K562 (cell line): ENCODE results near the gene TRMT112. TPM values are rescaled to one million over a fixed set of nuclear protein-coding genes. Genes with fewer than 3 reads are reported as not detected.

Source experiments
- ATAC-seq: fragments of 200-7000 bp; cut with Tn5 transposase; 3 replicates; pipeline ENCODE4 v1.9.1; 2020; ENCODE audit warnings: moderate library complexity
- BruUV-seq: library from RNA; stranded (reverse); fragments of 400-500 nt; replicated peaks from 2 replicates; lab custom pipeline; 2021; lab: Mats Ljungman, UMichigan
- CTCF ChIA-PET: fragments of 300-600 bp; formaldehyde crosslinking; extraction: SDS; loops from one replicate; lab custom pipeline; 2021; ENCODE audit warnings: low intra/inter-chr PET ratio; lab: Yijun Ruan, JAX
- POLR2A ChIA-PET: fragments of 300-600, 350-650 bp; sonication (Branson Sonifier 250); formaldehyde crosslinking; extraction: SDS; loops from one replicate; lab custom pipeline; 2021; ENCODE audit warnings: antibody characterized with exemption, inconsistent platforms; lab: Yijun Ruan, JAX
- DNase-seq, 4 experiments: peaks; one replicate each; pipeline versions ENCODE4 v3.0.0 to v3.0.0-alpha.2; 2011 to 2018; ENCODE audit warnings: low spot score in 3 of 4, mixed read lengths in 3 of 4; ENCODE audit errors: extremely low read depth in 1 of 4
- FAIRE-seq: peaks from 2 replicates; lab custom pipeline; 2011; peaks lifted over from hg19 to GRCh38; lab: Jason Lieb, UNC
- H2AFZ ChIP-seq: 2 replicates; pipeline ENCODE4 v1.6.0; 2011; ENCODE audit warnings: low read depth, low read length, control low read depth, inconsistent platforms
- H3K27ac ChIP-seq: fragments of 200-600 bp; 3 replicates; pipeline ENCODE4 v1.8.0; 2011; ENCODE audit warnings: low read depth, mild to moderate bottlenecking, control low read depth, inconsistent platforms, low read length, moderate library complexity, mixed read lengths; ENCODE audit errors: extremely low read depth
- H3K27me3 ChIP-seq, 2 experiments: fragments of 300-600 bp in 1 of 2; 2 replicates in 1 of 2; 3 replicates in 1 of 2; pipeline versions ENCODE4 v1.6.0 to v1.8.0; 2011; ENCODE audit warnings: inconsistent platforms in 2 of 2, low read length in 2 of 2, mild to moderate bottlenecking in 1 of 2, mixed read lengths in 1 of 2, moderate library complexity in 1 of 2; ENCODE audit not compliant: control insufficient read depth in 2 of 2, insufficient read depth in 2 of 2
- H3K36me3 ChIP-seq: fragments of 300-600 bp; 3 replicates; pipeline ENCODE4 v1.8.0; 2011; ENCODE audit warnings: mild to moderate bottlenecking, low read length, inconsistent platforms; ENCODE audit not compliant: control insufficient read depth, insufficient read depth
- H3K4me1 ChIP-seq, 2 experiments: fragments of 200-600 bp in 1 of 2; replicated peaks in 1 of 2; 2 replicates in 1 of 2; 3 replicates in 1 of 2; pipeline versions ENCODE4 v1.5.1 to v1.8.0; 2011; ENCODE audit warnings: inconsistent platforms in 2 of 2, low read length in 2 of 2, mild to moderate bottlenecking in 1 of 2, mixed read lengths in 1 of 2, moderate library complexity in 1 of 2; ENCODE audit not compliant: control insufficient read depth in 2 of 2, insufficient read depth in 2 of 2
- H3K4me2 ChIP-seq: 2 replicates; pipeline ENCODE4 v1.6.1; 2011; ENCODE audit warnings: low read length, control low read depth, inconsistent platforms, mixed read lengths; ENCODE audit not compliant: insufficient read depth
- H3K4me3 ChIP-seq: fragments of 200-600 bp; sonication (generic), shearing (Covaris generic); 2 replicates; pipeline ENCODE4 v1.5.1; 2016; ENCODE audit warnings: control low read depth, inconsistent platforms
- H3K79me2 ChIP-seq: fragments of 200-600 bp; 3 replicates; pipeline ENCODE4 v1.8.0; 2011; ENCODE audit warnings: low read length, inconsistent platforms; ENCODE audit not compliant: control insufficient read depth, insufficient read depth
- H3K9ac ChIP-seq, 2 experiments: 2 replicates each; pipeline versions ENCODE4 v1.6.0 to v1.6.1; 2011; ENCODE audit warnings: low read depth in 2 of 2, low read length in 2 of 2, control low read depth in 1 of 2, inconsistent platforms in 1 of 2, mild to moderate bottlenecking in 1 of 2, mixed read lengths in 1 of 2; ENCODE audit not compliant: insufficient read depth in 1 of 2
- H3K9me1 ChIP-seq: one replicate; pipeline ENCODE4 v1.6.0; 2011; ENCODE audit warnings: inconsistent platforms, mild to moderate bottlenecking, low read length, moderate library complexity; ENCODE audit not compliant: control insufficient read depth, insufficient read depth
- H3K9me3 ChIP-seq: replicated peaks from 2 replicates; pipeline ENCODE4 v1.5.1; 2011; ENCODE audit warnings: low read depth, low read length, inconsistent platforms; ENCODE audit not compliant: control insufficient read depth, insufficient read depth
- H4K20me1 ChIP-seq: replicated peaks from 2 replicates; pipeline ENCODE4 v1.6.1; 2011; ENCODE audit warnings: low read length, inconsistent platforms, mixed read lengths; ENCODE audit not compliant: control insufficient read depth, insufficient read depth
- E2F3 ChIP-seq: fragments of 250-450 bp; sonication (Bioruptor Pico); IDR thresholded peaks from 2 replicates; pipeline ENCODE4 v1.4.0; 2020; ENCODE audit warnings: mild to moderate bottlenecking
- ERF ChIP-seq: fragments of 450-650 bp; formaldehyde crosslinking; IDR thresholded peaks from 2 replicates; pipeline ENCODE4 v1.4.0; 2020; ENCODE audit warnings: mild to moderate bottlenecking, mixed read lengths
- HNRNPL ChIP-seq: fragments of 200-400 bp; formaldehyde crosslinking; IDR thresholded peaks from 2 replicates; pipeline ENCODE4 v1.6.1; 2017; ENCODE audit warnings: low read depth, mild to moderate bottlenecking, low read length
- KDM5B ChIP-seq: fragments of 200-600 bp; sonication (generic); IDR thresholded peaks from 2 replicates; pipeline ENCODE4 v1.6.1; 2012; ENCODE audit warnings: low read depth, mild to moderate bottlenecking, moderate library complexity, low read length, control low read depth, inconsistent platforms; ENCODE audit not compliant: insufficient replicate concordance
- POLR2G ChIP-seq: fragments of 200-400 bp; formaldehyde crosslinking; IDR thresholded peaks from 2 replicates; pipeline ENCODE4 v1.6.1; 2017; ENCODE audit warnings: low read depth, mild to moderate bottlenecking, antibody characterized with exemption, low read length, moderate library complexity
- SMARCE1 ChIP-seq: fragments of 450-650 bp; IDR thresholded peaks from 2 replicates; pipeline ENCODE4 v1.7.1; 2016; ENCODE audit warnings: mild to moderate bottlenecking
- ZBTB43 ChIP-seq: sonication (generic); formaldehyde crosslinking; IDR thresholded peaks from 2 replicates; pipeline ENCODE4 v1.8.0; 2023; ENCODE audit warnings: mild to moderate bottlenecking, missing genetic modification reagents
- ZNF316 ChIP-seq: fragments of 450-650 bp; IDR thresholded peaks from 2 replicates; pipeline ENCODE4 v1.6.1; 2016
- ZNF561 ChIP-seq: fragments of 450-650 bp; formaldehyde crosslinking; conservative IDR thresholded peaks from 2 replicates; pipeline ENCODE4 v1.4.0; 2020; ENCODE audit warnings: mild to moderate bottlenecking, moderate library complexity
- ZNF780A ChIP-seq: fragments of 250-450 bp; sonication (Bioruptor Pico); IDR thresholded peaks from 2 replicates; pipeline ENCODE4 v1.5.0; 2021; ENCODE audit warnings: mild to moderate bottlenecking
- WGBS: fragments of 100-300 bp; shearing (Covaris generic); methylation state at CpG from one replicate; pipeline ENCODE4 v1.1.6; 2016; ENCODE audit warnings: low coverage, mixed read lengths; ENCODE audit not compliant: insufficient coverage; ENCODE audit errors: missing lambda C conversion rate; 5-methylcytosine and 5-hydroxymethylcytosine counted together
- in situ Hi-C: fragments of 300-500 bp; cut with MboI; formaldehyde crosslinking; loops from 4 replicates; pipeline ENCODE4 v1.15.0; 2018; ENCODE audit warnings: inconsistent platforms, mixed read lengths
- intact Hi-C: fragments of 100-400 bp; cut with micrococcal nuclease; formaldehyde crosslinking; loops from 2 replicates; pipeline ENCODE4 v1.14.2; 2022
- polyA plus RNA-seq, 8 experiments: library from polyadenylated mRNA; depleted of rRNA in 4 of 8; stranded (reverse) in 5 of 8; unstranded in 3 of 8; fragments of >200 nt; fragmentation: Nextera tagmentation in 2 of 8; fragmentation: Illumina TruSeq in 1 of 8; extraction: Ambion mirVana in 2 of 8; extraction: Trizol in 1 of 8; gene quantifications; 2 replicates each; pipeline versions ENCODE4 v1.2.1 to v1.2.3, GENCODE V29; 2011 to 2014; ENCODE audit warnings: inconsistent platforms in 1 of 8, missing spikeins in 1 of 8
- total RNA-seq, 7 experiments: library from RNA; depleted of rRNA in 6 of 7; stranded (reverse); fragments of >200 nt in 6 of 7; fragmentation: Illumina TruSeq in 2 of 7; extraction: Trizol in 2 of 7; gene quantifications; 2 replicates each; pipeline versions ENCODE4 v1.2.1 to v1.2.3, GENCODE V29; 2011 to 2021; ENCODE audit warnings: low replicate concordance in 1 of 7

The TRMT112 gene
- total and polyA plus RNA-seq, 9 of the 15 experiments (the other 6 are each of a cell fraction or from before 2014, with no cell fraction given), result 162 to 444 (median 300) TPM

- FAIRE-seq, result no peak
- Histone ChIP-seq H2AFZ (no peak overlapping the region), H3K4me1 (peaks cover 7 to 64% of the 10 kb centered on the region in 2 experiments; a peak in 4 of 5 replicates)
- no TSS peak for BruUV-seq
- POLR2A ChIA-PET, result interaction anchor here (0.9 to 1.4 kb wide), 4 partner anchors 14 to 82 kb away, joined by 3 to 8 read pairs (median 4); partner anchors contain the start of gene FERMT3
- TF ChIP-seq ZNF561 (CRISPR knock-in tag), result no peak
- TF ChIP-seq HNRNPL, result peak; percentile 60; the same call in 1 of the 2 replicates
- TF ChIP-seq POLR2G, result peak; percentile 58; the same call in 1 of the 2 replicates
- TF ChIP-seq, all 486 proteins: peak for 2
- Histone ChIP-seq H3K9me3 (no peaks in the 10 kb centered on the region), H4K20me1 (no peaks in the 10 kb centered on the region), H3K36me3 (no peaks in the 10 kb centered on the region), H3K4me3 (no peak overlapping the region), H3K27me3 (peaks cover 5 to 17% of the 10 kb centered on the region in 2 experiments; a peak in 4 of 5 replicates), H3K4me2 (no peak overlapping the region), H3K79me2 (peaks cover 12% of the 10 kb centered on the region; the same call in 1 of the 3 replicates), H3K9ac (peak overlapping the region in 1 of 2 experiments; percentile 75; a peak in 1 of 4 replicates), H3K27ac (no peak overlapping the region), H3K9me1 (no peaks in the 10 kb centered on the region)
- DNase-seq (no peak), ATAC-seq (no peak)
- intact Hi-C loops, result no loop called here
- in situ Hi-C loops, result no loop called here
- 81% methylated on average over 28 of the region's 33 CpGs for WGBS
- CTCF ChIA-PET, result no interaction called here
These were observed 29.5 kb downstream of the TRMT112 start for GRCh38 chr11:64287676-64288352.

GRCh38 chr11:64286801-64287159, 30.6 kb downstream of the TRMT112 start:
- Histone ChIP-seq H3K9me3 (no peaks in the 10 kb centered on the region), H2AFZ (no peak overlapping the region), H3K79me2 (peaks cover 12% of the 10 kb centered on the region; the same call in 1 of the 3 replicates), H3K36me3 (peaks cover 4% of the 10 kb centered on the region; the same call in 1 of the 3 replicates), H3K27ac (no peak overlapping the region), H3K4me2 (no peak overlapping the region), H3K9ac (peak overlapping the region in 1 of 2 experiments; percentile 93; a peak in 2 of 4 replicates), H3K4me3 (no peak overlapping the region), H3K9me1 (no peaks in the 10 kb centered on the region), H4K20me1 (no peaks in the 10 kb centered on the region), H3K4me1 (peaks cover 7 to 54% of the 10 kb centered on the region in 2 experiments; a peak in 4 of 5 replicates), H3K27me3 (peaks cover 0 to 7% of the 10 kb centered on the region in 2 experiments; a peak in 1 of 5 replicates)
- no TSS peak for BruUV-seq
- ATAC-seq, result no peak
- in situ Hi-C loops (no loop called here), intact Hi-C loops (no loop called here)
- ChIA-PET POLR2A (interaction anchor here (0.6 to 0.9 kb wide), 2 partner anchors 17 to 36 kb away, joined by 3 to 8 read pairs; no protein-coding TSS in a partner anchor), CTCF (no interaction called here)
- FAIRE-seq, result no peak
- WGBS, result 73% methylated on average over 7 of the region's 9 CpGs
- DNase-seq, result no peak
- no peak for TF ChIP-seq KDM5B
- no peak for TF ChIP-seq ERF (CRISPR knock-in tag)
- TF ChIP-seq ZNF316, result no peak
- no peak for TF ChIP-seq ZBTB43 (CRISPR knock-in tag)
- no peak for TF ChIP-seq E2F3 (CRISPR knock-in tag)
- no peak for TF ChIP-seq SMARCE1
- TF ChIP-seq ZNF780A, result no peak
